Keratinocyte (primary cell): ENCODE measurements around the gene ATXN7.

Experiments
- CTCF ChIP-seq, 3 experiments: IDR thresholded peaks in 1 of 3; conservative IDR thresholded peaks in 1 of 3; optimal IDR thresholded peaks in 1 of 3; 2 replicates in 2 of 3; 3 replicates in 1 of 3; pipeline versions ENCODE3 to v1.5.1; 2011; ENCODE audit warnings: low read length in 3 of 3, mild to moderate bottlenecking in 3 of 3, moderate library complexity in 2 of 3, control low read depth in 1 of 3, inconsistent platforms in 1 of 3; ENCODE audit not compliant: insufficient read depth in 2 of 3; ENCODE audit errors: extremely low read depth in 1 of 3
- EZH2 ChIP-seq: IDR thresholded peaks from one replicate; pipeline ENCODE4 v1.6.1; 2012; ENCODE audit warnings: inconsistent platforms, mild to moderate bottlenecking, low read length, moderate library complexity

- no peak for TF ChIP-seq CTCF (optimal IDR thresholded peaks at IDR 0.05 in 1 of 3, IDR thresholded peaks at IDR 0.05 in 1 of 3, conservative IDR thresholded peaks at IDR 0.05 in 1 of 3; ENCODE audit: extremely low read depth in 1 of 3, insufficient read depth in 2 of 3, low read length in 3 of 3)
- no peak for TF ChIP-seq EZH2
Observed at GRCh38 chr3:64021922-64022321, 158.3 kb downstream of the ATXN7 start.
